HCT116 (cell line): ENCODE results near the gene PYY. TPM values are rescaled to one million over a fixed set of nuclear protein-coding genes. Genes with fewer than 3 reads are reported as not detected.

Experiments
- ATAC-seq: fragments of 200-7000 bp; cut with Tn5 transposase; 2 replicates; pipeline ENCODE4 v1.9.1; 2020; ENCODE audit warnings: mild to moderate bottlenecking, moderate library complexity
- BruUV-seq: library from RNA; stranded (reverse); fragments of 400-500 nt; replicated peaks from 2 replicates; lab custom pipeline; 2021; lab: Mats Ljungman, UMichigan
- CTCF ChIA-PET: fragments of 300-600 bp; sonication (Branson Sonifier 250); formaldehyde crosslinking; loops from one replicate; lab custom pipeline; 2021; ENCODE audit warnings: antibody characterized with exemption; lab: Charles Lee
- POLR2A ChIA-PET: fragments of 300-600, 350-600 bp; sonication (Branson Sonifier 250); formaldehyde crosslinking; loops from one replicate; lab custom pipeline; 2021; ENCODE audit warnings: antibody characterized with exemption; lab: Charles Lee
- RAD21 ChIA-PET, 2 experiments: fragments of 300-600 bp; sonication (Branson Sonifier 250); formaldehyde crosslinking; loops; one replicate each; lab custom pipeline; 2023; ENCODE audit warnings: low total read pairs in 2 of 2; ENCODE audit not compliant: uncharacterized antibody in 2 of 2, unreplicated experiment in 2 of 2, low non-redundant PET in 1 of 2; lab: Charles Lee
- DNase-seq: peaks from one replicate; pipeline ENCODE4 v3.0.0-alpha.2; 2010; ENCODE audit warnings: low read depth, low spot score
- H2AFZ ChIP-seq: fragments of 200-600 bp; shearing (Covaris generic), sonication (generic); 2 replicates; pipeline ENCODE4 v1.6.1; 2017; ENCODE audit warnings: low read depth, mixed run types, mixed read lengths, antibody characterized with exemption, low read length; ENCODE audit not compliant: poor library complexity, severe bottlenecking
- H3K27ac ChIP-seq: 2 replicates; pipeline ENCODE4 v1.5.1; 2012; ENCODE audit warnings: low read depth, low read length
- H3K27me3 ChIP-seq: fragments of 200-600 bp; sonication (generic); 2 replicates; pipeline ENCODE4 v1.6.1; 2016; ENCODE audit warnings: mixed run types, low read length, mixed read lengths; ENCODE audit not compliant: insufficient read depth
- H3K36me3 ChIP-seq, 2 experiments: fragments of 200-500 bp in 1 of 2; fragments of 200-600 bp in 1 of 2; sonication (Bioruptor generic) in 1 of 2; sonication (generic) in 1 of 2; 2 replicates each; pipeline versions ENCODE4 v1.5.1 to v1.6.1; 2014 to 2016; ENCODE audit warnings: low read length in 2 of 2, inconsistent platforms in 1 of 2, mixed read lengths in 1 of 2, mixed run types in 1 of 2; ENCODE audit not compliant: insufficient read depth in 2 of 2, control insufficient read depth in 1 of 2
- H3K4me1 ChIP-seq, 2 experiments: fragments of 200-600 bp in 1 of 2; sonication (generic) in 1 of 2; 2 replicates each; pipeline versions ENCODE4 v1.5.1 to v1.6.1; 2012 to 2017; ENCODE audit warnings: low read length in 2 of 2, inconsistent platforms in 1 of 2, mild to moderate bottlenecking in 1 of 2, mixed read lengths in 1 of 2, mixed run types in 1 of 2, moderate library complexity in 1 of 2; ENCODE audit not compliant: insufficient read depth in 2 of 2, control insufficient read depth in 1 of 2
- H3K4me2 ChIP-seq: fragments of 200-600 bp; sonication (generic); 2 replicates; pipeline ENCODE4 v1.6.1; 2017; ENCODE audit warnings: mixed run types, low read length, mixed read lengths
- H3K4me3 ChIP-seq, 2 experiments: fragments of 200-600 bp in 1 of 2; sonication (generic) in 1 of 2; replicated peaks in 1 of 2; 2 replicates each; pipeline ENCODE4 v1.5.1; 2011 to 2016; ENCODE audit warnings: low read length in 2 of 2, control low read depth in 1 of 2, low read depth in 1 of 2, mild to moderate bottlenecking in 1 of 2, mixed read lengths in 1 of 2, mixed run types in 1 of 2
- H3K79me2 ChIP-seq: fragments of 200-600 bp; sonication (generic); 2 replicates; pipeline ENCODE4 v1.6.1; 2017; ENCODE audit warnings: mild to moderate bottlenecking, mixed run types, low read length, moderate library complexity, mixed read lengths; ENCODE audit not compliant: insufficient read depth
- H3K9ac ChIP-seq: fragments of 200-600 bp; sonication (generic); 2 replicates; pipeline ENCODE4 v1.6.1; 2016; ENCODE audit warnings: low read length, mixed read lengths
- H3K9me2 ChIP-seq: fragments of 200-600 bp; sonication (generic), shearing (Covaris generic); 2 replicates; pipeline ENCODE4 v1.6.1; 2017; ENCODE audit warnings: mixed run types, mild to moderate bottlenecking, moderate library complexity; ENCODE audit not compliant: insufficient read depth
- H3K9me3 ChIP-seq, 2 experiments: fragments of 200-500 bp in 1 of 2; fragments of 200-600 bp in 1 of 2; sonication (Bioruptor generic) in 1 of 2; sonication (generic) in 1 of 2; 2 replicates each; pipeline ENCODE4 v1.6.1; 2014 to 2017; ENCODE audit warnings: low read length in 2 of 2, mixed read lengths in 2 of 2, inconsistent platforms in 1 of 2, low read depth in 1 of 2, mild to moderate bottlenecking in 1 of 2, mixed run types in 1 of 2, moderate library complexity in 1 of 2; ENCODE audit not compliant: control insufficient read depth in 1 of 2, insufficient read depth in 1 of 2
- H4K20me1 ChIP-seq: fragments of 200-600 bp; sonication (generic), shearing (Covaris generic); 2 replicates; pipeline ENCODE4 v1.6.1; 2017; ENCODE audit warnings: mixed run types, mild to moderate bottlenecking, moderate library complexity; ENCODE audit not compliant: insufficient read depth
- EZH2phosphoT487 ChIP-seq: fragments of 200-600 bp; IDR thresholded peaks from 2 replicates; pipeline ENCODE4 v1.6.1; 2018; ENCODE audit warnings: antibody characterized with exemption, borderline replicate concordance
- RAD21 ChIP-seq: IDR thresholded peaks from 2 replicates; pipeline ENCODE4 v1.6.1; 2012; ENCODE audit warnings: low read depth, mild to moderate bottlenecking
- SIN3A ChIP-seq: IDR thresholded peaks from 2 replicates; pipeline ENCODE4 v1.6.1; 2012; ENCODE audit warnings: low read depth
- SP1 ChIP-seq: IDR thresholded peaks from 2 replicates; pipeline ENCODE4 v1.6.1; 2012; ENCODE audit warnings: low read depth
- TCF7L2 ChIP-seq: IDR thresholded peaks from 2 replicates; pipeline ENCODE4 v1.7.0; 2011; ENCODE audit warnings: borderline replicate concordance, inconsistent platforms; ENCODE audit not compliant: insufficient read depth, insufficient read length; ENCODE audit errors: extremely low read depth
- ZFX ChIP-seq: fragments of 450-650 bp; IDR thresholded peaks from 2 replicates; pipeline ENCODE4 v1.6.1; 2017
- ZNF274 ChIP-seq: fragments of 200-500 bp; sonication (Bioruptor generic); IDR thresholded peaks from 2 replicates; pipeline ENCODE4 v1.6.1; 2014; ENCODE audit warnings: mild to moderate bottlenecking, low read depth, low read length, inconsistent platforms
- intact Hi-C: fragments of 100-400 bp; cut with micrococcal nuclease; formaldehyde crosslinking; loops from 2 replicates; pipeline ENCODE4 v1.10.0; 2022
- total RNA-seq: library from RNA; stranded (reverse); gene quantifications from one replicate; pipeline ENCODE4 v1.2.1, GENCODE V29; 2021; ENCODE audit not compliant: unreplicated experiment
- TF ChIP-seq, protein P1 (sequence below): IDR thresholded peaks from 2 replicates; pipeline ENCODE4 v1.6.1; 2012
- TF ChIP-seq, protein P2 (sequence below): IDR thresholded peaks from 2 replicates; pipeline ENCODE4 v1.6.1; 2011; ENCODE audit warnings: mild to moderate bottlenecking, low read length, moderate library complexity; ENCODE audit not compliant: insufficient replicate concordance; ENCODE audit errors: extremely low read depth
- TF ChIP-seq, protein P3 (sequence below): IDR thresholded peaks from 2 replicates; pipeline ENCODE4 v1.6.1; 2012; ENCODE audit warnings: low read depth

The PYY gene
- total RNA-seq, 1 experiment from 2014 or later: 0.52 TPM

DNA sequence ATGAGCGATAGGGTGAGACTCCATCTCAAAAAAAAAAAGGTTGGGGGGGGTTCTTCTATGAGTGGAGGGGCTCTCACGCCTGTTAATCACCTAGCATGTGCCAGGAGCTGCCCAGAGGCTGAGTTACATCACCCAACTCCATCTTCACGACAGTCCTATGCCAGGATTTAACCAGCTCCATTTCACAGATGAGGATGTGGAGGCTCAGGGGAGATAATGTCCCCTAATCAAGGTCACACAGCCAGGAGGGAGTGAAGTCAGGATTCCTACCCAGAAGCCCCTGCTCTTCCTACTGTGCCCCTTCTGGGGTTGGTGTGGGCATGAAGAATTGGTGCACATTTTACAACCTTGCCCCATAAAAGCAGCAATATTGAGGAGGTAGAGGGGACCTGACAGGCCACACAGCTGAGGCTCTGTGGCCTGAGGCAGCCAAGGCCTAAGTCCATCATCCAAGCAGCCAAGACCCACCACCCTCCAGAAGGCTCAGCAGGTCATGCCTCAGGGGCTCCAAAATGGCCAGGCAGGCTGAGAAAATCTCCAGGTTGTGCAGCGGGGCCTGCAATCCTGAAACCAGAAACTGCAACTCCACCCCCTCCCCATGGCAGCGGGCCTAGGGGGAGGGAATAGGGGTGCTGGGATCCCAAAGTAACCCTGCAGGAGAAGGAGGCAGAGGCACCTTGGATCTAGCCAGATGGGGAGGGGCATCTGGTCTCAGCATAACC is 18.4 kb downstream of the PYY start:
- ATAC-seq: no peak
- H3K27me3 ChIP-seq: no peaks in the 10 kb centered on the region
- H3K9me2 ChIP-seq: no peaks in the 10 kb centered on the region
- H4K20me1 ChIP-seq: no peaks in the 10 kb centered on the region
- no peak for DNase-seq
- BruUV-seq: no TSS peak
- peaks cover 0 to 11% of the 10 kb centered on the region in 2 experiments; a peak in 2 of 4 replicates for H3K4me1 ChIP-seq
- no peak overlapping the region for H3K27ac ChIP-seq
- no peaks in the 10 kb centered on the region for H3K36me3 ChIP-seq
- ChIA-PET RAD21 (no interaction called here), POLR2A (no interaction called here), CTCF (no interaction called here)
- H2AFZ ChIP-seq: no peak overlapping the region
- H3K9ac ChIP-seq: no peak overlapping the region
- no peaks in the 10 kb centered on the region for H3K79me2 ChIP-seq
- TF ChIP-seq RAD21 (no peak), EZH2phosphoT487 (no peak), TCF7L2 (no peak), SIN3A (no peak), SP1 (no peak), ZNF274 (no peak), ZFX (no peak)
- TF ChIP-seq, protein P1, sequence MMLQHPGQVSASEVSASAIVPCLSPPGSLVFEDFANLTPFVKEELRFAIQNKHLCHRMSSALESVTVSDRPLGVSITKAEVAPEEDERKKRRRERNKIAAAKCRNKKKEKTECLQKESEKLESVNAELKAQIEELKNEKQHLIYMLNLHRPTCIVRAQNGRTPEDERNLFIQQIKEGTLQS: no peak
- TF ChIP-seq, protein P2, sequence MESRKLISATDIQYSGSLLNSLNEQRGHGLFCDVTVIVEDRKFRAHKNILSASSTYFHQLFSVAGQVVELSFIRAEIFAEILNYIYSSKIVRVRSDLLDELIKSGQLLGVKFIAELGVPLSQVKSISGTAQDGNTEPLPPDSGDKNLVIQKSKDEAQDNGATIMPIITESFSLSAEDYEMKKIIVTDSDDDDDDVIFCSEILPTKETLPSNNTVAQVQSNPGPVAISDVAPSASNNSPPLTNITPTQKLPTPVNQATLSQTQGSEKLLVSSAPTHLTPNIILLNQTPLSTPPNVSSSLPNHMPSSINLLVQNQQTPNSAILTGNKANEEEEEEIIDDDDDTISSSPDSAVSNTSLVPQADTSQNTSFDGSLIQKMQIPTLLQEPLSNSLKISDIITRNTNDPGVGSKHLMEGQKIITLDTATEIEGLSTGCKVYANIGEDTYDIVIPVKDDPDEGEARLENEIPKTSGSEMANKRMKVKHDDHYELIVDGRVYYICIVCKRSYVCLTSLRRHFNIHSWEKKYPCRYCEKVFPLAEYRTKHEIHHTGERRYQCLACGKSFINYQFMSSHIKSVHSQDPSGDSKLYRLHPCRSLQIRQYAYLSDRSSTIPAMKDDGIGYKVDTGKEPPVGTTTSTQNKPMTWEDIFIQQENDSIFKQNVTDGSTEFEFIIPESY: no peak
- TF ChIP-seq, protein P3, sequence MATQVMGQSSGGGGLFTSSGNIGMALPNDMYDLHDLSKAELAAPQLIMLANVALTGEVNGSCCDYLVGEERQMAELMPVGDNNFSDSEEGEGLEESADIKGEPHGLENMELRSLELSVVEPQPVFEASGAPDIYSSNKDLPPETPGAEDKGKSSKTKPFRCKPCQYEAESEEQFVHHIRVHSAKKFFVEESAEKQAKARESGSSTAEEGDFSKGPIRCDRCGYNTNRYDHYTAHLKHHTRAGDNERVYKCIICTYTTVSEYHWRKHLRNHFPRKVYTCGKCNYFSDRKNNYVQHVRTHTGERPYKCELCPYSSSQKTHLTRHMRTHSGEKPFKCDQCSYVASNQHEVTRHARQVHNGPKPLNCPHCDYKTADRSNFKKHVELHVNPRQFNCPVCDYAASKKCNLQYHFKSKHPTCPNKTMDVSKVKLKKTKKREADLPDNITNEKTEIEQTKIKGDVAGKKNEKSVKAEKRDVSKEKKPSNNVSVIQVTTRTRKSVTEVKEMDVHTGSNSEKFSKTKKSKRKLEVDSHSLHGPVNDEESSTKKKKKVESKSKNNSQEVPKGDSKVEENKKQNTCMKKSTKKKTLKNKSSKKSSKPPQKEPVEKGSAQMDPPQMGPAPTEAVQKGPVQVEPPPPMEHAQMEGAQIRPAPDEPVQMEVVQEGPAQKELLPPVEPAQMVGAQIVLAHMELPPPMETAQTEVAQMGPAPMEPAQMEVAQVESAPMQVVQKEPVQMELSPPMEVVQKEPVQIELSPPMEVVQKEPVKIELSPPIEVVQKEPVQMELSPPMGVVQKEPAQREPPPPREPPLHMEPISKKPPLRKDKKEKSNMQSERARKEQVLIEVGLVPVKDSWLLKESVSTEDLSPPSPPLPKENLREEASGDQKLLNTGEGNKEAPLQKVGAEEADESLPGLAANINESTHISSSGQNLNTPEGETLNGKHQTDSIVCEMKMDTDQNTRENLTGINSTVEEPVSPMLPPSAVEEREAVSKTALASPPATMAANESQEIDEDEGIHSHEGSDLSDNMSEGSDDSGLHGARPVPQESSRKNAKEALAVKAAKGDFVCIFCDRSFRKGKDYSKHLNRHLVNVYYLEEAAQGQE: no peak
- no peaks in the 10 kb centered on the region for H3K9me3 ChIP-seq
- no peak overlapping the region for H3K4me3 ChIP-seq
- intact Hi-C loops: no loop called here
- no peak overlapping the region for H3K4me2 ChIP-seq
